Mucosa of rectum (tissue), 2 donors: Measurements from ENCODE around the gene OTOP3.

Experiments
- H3K27ac ChIP-seq, 2 donors: one replicate each; pipeline ENCODE4 v1.7.0; 2013; ENCODE audit warnings: inconsistent platforms in 2 of 2, low read depth in 2 of 2, low read length in 2 of 2
- H3K27me3 ChIP-seq, 2 donors: one replicate each; pipeline ENCODE4 v1.7.0; 2013; ENCODE audit warnings: low read length in 2 of 2; ENCODE audit not compliant: control insufficient read depth in 2 of 2, insufficient read depth in 2 of 2
- H3K36me3 ChIP-seq, 2 donors: one replicate each; pipeline ENCODE4 v1.7.0; 2013; ENCODE audit warnings: low read length in 2 of 2; ENCODE audit not compliant: control insufficient read depth in 2 of 2, insufficient read depth in 2 of 2
- H3K4me1 ChIP-seq, 2 donors: one replicate each; pipeline ENCODE4 v1.7.0; 2013; ENCODE audit warnings: low read length in 2 of 2, mild to moderate bottlenecking in 1 of 2; ENCODE audit not compliant: control insufficient read depth in 2 of 2, insufficient read depth in 2 of 2
- H3K4me3 ChIP-seq, 2 donors: one replicate each; pipeline ENCODE4 v1.7.0; 2013; ENCODE audit warnings: low read length in 2 of 2
- H3K9ac ChIP-seq, 2 donors: one replicate each; pipeline ENCODE4 v1.7.0; 2013; ENCODE audit warnings: low read length in 2 of 2, low read depth in 1 of 2, mild to moderate bottlenecking in 1 of 2
- H3K9me3 ChIP-seq, 2 donors: one replicate each; pipeline ENCODE4 v1.7.0; 2013; ENCODE audit warnings: low read length in 2 of 2; ENCODE audit not compliant: control insufficient read depth in 2 of 2
- donor health status: healthy.
- donor health status: Normal muscosa, but diverticular disease.

OTOP3 gene

GRCh38 chr17:74923538-74924249 lies 12.0 kb upstream of the OTOP3 start:
- H3K9ac ChIP-seq: no peak overlapping the region
- no peaks in the 10 kb centered on the region for H3K9me3 ChIP-seq
- H3K4me3 ChIP-seq: peak overlapping the region in 1 of 2 donors; percentile 16
- H3K27ac ChIP-seq: no peak overlapping the region
- H3K36me3 ChIP-seq: no peaks in the 10 kb centered on the region
- peaks cover 0 to 7% of the 10 kb centered on the region in 2 donors for H3K4me1 ChIP-seq
- H3K27me3 ChIP-seq: peaks cover 37 to 57% of the 10 kb centered on the region in 2 donors

GRCh38 chr17:74924250-74924948 lies 11.3 kb upstream of the OTOP3 start, which contains the start of gene OTOP2:
Gene OTOP2, plus strand, starts transcription at chr17:74924273. Its CDS starts 360 bp downstream, at chr17:74924633.
- H3K4me3 ChIP-seq: peak within 1 kb of the TSS in 1 of 2 donors; percentile 16
- no peak within 1 kb of the TSS for H3K27ac ChIP-seq
- peaks cover 37 to 57% of the 10 kb centered on the region in 2 donors for H3K27me3 ChIP-seq
- no peaks in the 10 kb centered on the region for H3K36me3 ChIP-seq
- no peak within 1 kb of the TSS for H3K9ac ChIP-seq
- no peaks in the 10 kb centered on the region for H3K9me3 ChIP-seq
- H3K4me1 ChIP-seq: peaks cover 0 to 7% of the 10 kb centered on the region in 2 donors

DNA sequence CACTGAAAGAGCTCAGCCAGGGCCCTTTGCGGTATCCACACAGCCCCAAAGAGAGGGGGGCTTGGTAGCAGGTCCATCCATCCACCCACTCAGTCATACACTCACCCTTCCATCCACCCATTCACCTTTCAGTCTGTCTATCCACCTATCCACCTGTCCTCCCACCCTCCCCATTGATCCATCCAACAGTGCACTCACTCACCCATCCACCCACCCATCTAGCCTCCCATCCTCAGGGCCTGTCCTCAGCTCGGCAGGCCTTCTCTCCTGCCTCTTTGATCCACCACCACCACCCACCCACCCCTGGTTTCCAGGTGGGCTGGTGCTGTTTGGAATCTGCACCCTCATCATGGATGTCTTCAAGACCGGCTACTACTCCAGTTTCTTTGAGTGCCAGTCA lies 10.5 kb upstream of the OTOP3 start:
- no peak overlapping the region for H3K9ac ChIP-seq
- no peaks in the 10 kb centered on the region for H3K9me3 ChIP-seq
- peaks cover 37 to 54% of the 10 kb centered on the region in 2 donors for H3K27me3 ChIP-seq
- H3K4me3 ChIP-seq: no peak overlapping the region
- H3K36me3 ChIP-seq: no peaks in the 10 kb centered on the region
- no peak overlapping the region for H3K27ac ChIP-seq
- H3K4me1 ChIP-seq: peaks cover 0 to 7% of the 10 kb centered on the region in 2 donors

- peaks cover 0 to 6% of the 10 kb centered on the region in 2 donors for H3K4me1 ChIP-seq
- no peak overlapping the region for H3K27ac ChIP-seq
- peaks cover 36 to 50% of the 10 kb centered on the region in 2 donors for H3K27me3 ChIP-seq
- H3K9me3 ChIP-seq: no peaks in the 10 kb centered on the region
- no peaks in the 10 kb centered on the region for H3K36me3 ChIP-seq
- no peak overlapping the region for H3K9ac ChIP-seq
- no peak overlapping the region for H3K4me3 ChIP-seq
Measured at GRCh38 chr17:74928786-74929185, 6.9 kb upstream of the OTOP3 start.

DNA sequence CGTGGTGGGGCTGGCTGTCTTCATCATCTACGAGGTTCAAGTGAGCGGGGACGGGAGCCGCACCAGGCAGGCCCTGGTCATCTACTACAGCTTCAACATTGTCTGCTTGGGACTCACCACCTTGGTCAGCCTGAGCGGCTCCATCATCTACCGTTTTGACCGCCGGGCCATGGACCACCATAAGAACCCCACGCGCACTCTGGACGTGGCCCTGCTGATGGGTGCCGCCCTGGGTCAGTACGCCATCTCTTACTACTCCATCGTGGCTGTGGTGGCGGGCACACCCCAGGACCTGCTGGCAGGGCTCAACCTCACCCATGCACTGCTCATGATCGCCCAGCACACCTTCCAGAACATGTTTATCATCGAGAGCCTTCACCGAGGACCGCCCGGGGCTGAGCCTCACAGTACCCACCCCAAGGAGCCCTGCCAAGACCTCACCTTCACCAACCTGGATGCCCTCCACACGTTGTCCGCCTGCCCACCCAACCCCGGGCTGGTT lies 5.1 kb upstream of the OTOP3 start:
- H3K9ac ChIP-seq: no peak overlapping the region
- H3K36me3 ChIP-seq: no peaks in the 10 kb centered on the region
- H3K27me3 ChIP-seq: peaks cover 30 to 37% of the 10 kb centered on the region in 2 donors
- no peak overlapping the region for H3K4me3 ChIP-seq
- H3K4me1 ChIP-seq: no peaks in the 10 kb centered on the region
- no peak overlapping the region for H3K27ac ChIP-seq
- H3K9me3 ChIP-seq: no peaks in the 10 kb centered on the region

GRCh38 chr17:74935048-74935447 lies 650 bp upstream of the OTOP3 start:
- Histone ChIP-seq H3K27ac (no peak overlapping the region), H3K9ac (no peak overlapping the region), H3K4me3 (no peak overlapping the region), H3K36me3 (no peaks in the 10 kb centered on the region), H3K27me3 (peaks cover 41 to 43% of the 10 kb centered on the region in 2 donors), H3K9me3 (no peaks in the 10 kb centered on the region), H3K4me1 (no peaks in the 10 kb centered on the region)

DNA sequence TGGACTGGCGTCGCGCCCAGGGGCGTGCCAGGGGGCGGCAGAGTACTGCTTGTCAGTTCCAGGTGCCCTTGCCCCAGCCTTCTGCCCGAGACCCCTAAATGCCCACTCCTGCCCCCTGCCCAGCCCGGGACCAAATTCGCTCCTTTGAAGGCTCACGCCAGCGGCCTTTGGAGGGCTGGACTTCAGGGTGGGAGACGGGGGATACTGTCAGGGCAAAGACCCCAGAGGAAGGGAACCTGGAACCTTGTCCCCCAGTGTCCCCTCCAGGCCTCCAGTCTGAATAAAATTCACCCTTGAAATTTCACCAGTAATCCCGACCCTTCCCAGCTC lies 737 bp downstream of the OTOP3 start:
- Histone ChIP-seq H3K4me3 (no peak overlapping the region), H3K27ac (no peak overlapping the region), H3K9ac (no peak overlapping the region), H3K36me3 (no peaks in the 10 kb centered on the region), H3K4me1 (no peaks in the 10 kb centered on the region), H3K27me3 (peaks cover 41 to 52% of the 10 kb centered on the region in 2 donors), H3K9me3 (no peaks in the 10 kb centered on the region)

- Histone ChIP-seq H3K4me1 (no peaks in the 10 kb centered on the region), H3K4me3 (no peak overlapping the region), H3K9me3 (no peaks in the 10 kb centered on the region)
Measured at GRCh38 chr17:74937064-74938051, 1.7 kb downstream of the OTOP3 start.

DNA sequence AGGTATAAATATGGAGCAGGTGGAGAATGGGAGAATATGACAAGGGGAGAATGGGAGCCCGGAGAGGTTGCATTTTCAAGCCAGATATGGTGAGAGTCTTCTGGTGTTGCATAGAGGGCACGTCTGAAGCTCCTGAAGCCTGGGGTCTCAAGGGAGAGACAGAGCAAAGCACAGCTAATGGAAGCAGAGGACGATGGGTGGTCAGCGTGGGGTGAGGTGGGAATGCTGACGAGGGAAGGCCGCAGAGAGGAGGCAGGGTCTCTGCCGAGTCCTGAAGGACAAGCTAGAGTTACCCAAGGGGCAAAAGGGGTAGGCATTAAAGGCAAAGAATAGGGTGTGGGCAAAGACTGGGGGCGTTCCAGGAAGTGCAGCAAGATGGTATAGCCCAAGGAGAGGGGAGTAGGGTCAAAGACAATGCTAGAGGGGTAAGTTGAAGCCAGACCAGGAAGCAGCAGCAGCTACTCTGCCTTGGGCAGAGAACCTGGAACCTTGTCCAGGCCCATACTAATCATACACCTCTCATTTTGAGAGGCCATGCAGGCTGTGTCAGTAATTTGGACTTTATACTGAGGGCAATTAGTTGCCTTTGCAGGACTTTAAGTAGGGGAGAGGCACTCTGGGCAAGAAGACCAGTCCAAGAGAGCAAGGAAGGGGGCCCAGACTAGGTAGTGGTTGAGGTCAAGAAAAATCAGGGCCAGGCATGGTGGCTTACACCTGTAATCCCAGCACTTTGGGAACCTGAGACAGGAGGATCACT lies 2.7 kb downstream of the OTOP3 start:
- Histone ChIP-seq H3K4me3 (no peak overlapping the region), H3K4me1 (no peaks in the 10 kb centered on the region), H3K36me3 (no peaks in the 10 kb centered on the region), H3K9ac (no peak overlapping the region), H3K27me3 (peaks cover 37 to 50% of the 10 kb centered on the region in 2 donors), H3K9me3 (no peaks in the 10 kb centered on the region), H3K27ac (no peak overlapping the region)

More at GRCh38 chr17:74937064-74938051, 1.7 kb downstream of the OTOP3 start:
- H3K27me3 ChIP-seq: peaks cover 39 to 56% of the 10 kb centered on the region in 2 donors
- no peaks in the 10 kb centered on the region for H3K36me3 ChIP-seq
- no peak overlapping the region for H3K27ac ChIP-seq
- no peak overlapping the region for H3K9ac ChIP-seq
